ENCODE data around the gene KRTAP21-3. TPM values are rescaled to one million over a fixed set of nuclear protein-coding genes. Genes with fewer than 3 reads are reported as not detected.

KRTAP21-3 gene
- total RNA-seq, 1 experiment from 2014 or later: not detected

- no peak for DNase-seq (ENCODE audit: extremely low read depth, low read depth)
Observed at GRCh38 chr21:30668776-30669175, 49.8 kb downstream of the KRTAP21-3 start.

Small RNAs within 50 kb of the gene (small RNA-seq; reads per million reads assigned to genes)
- gene AP000244.1: 0 reads per million in 2 experiments
- gene KRTAP21-3: 0 reads per million in 2 experiments

Other genes starting within 250 kb of the KRTAP21-3 start
- not detected in 2 replicates for gene KRTAP19-1, start 238.4 kb downstream of the KRTAP21-3 start, total RNA-seq (2014; rRNA removed; shearing (Covaris generic))
- gene KRTAP19-2, start 231.3 kb downstream of the KRTAP21-3 start, total RNA-seq (2014; rRNA removed; shearing (Covaris generic)): not detected in 2 replicates
- not detected in 2 replicates for gene KRTAP19-3, start 226.8 kb downstream of the KRTAP21-3 start, total RNA-seq (2014; rRNA removed; shearing (Covaris generic))
- gene KRTAP19-4, start 221.6 kb downstream of the KRTAP21-3 start, total RNA-seq (2014; rRNA removed; shearing (Covaris generic)): not detected in 2 replicates
- not detected in 2 replicates for gene KRTAP19-5, start 216.6 kb downstream of the KRTAP21-3 start, total RNA-seq (2014; rRNA removed; shearing (Covaris generic))
- not detected in 2 replicates for gene KRTAP19-6, start 176.9 kb downstream of the KRTAP21-3 start, total RNA-seq (2014; rRNA removed; shearing (Covaris generic))
- not detected in 2 replicates for gene KRTAP19-7, start 157.5 kb downstream of the KRTAP21-3 start, total RNA-seq (2014; rRNA removed; shearing (Covaris generic))
- not detected in 2 replicates for gene KRTAP22-2, start 128.4 kb downstream of the KRTAP21-3 start, total RNA-seq (2014; rRNA removed; shearing (Covaris generic))
- not detected in 2 replicates for gene KRTAP6-3, start 126.3 kb downstream of the KRTAP21-3 start, total RNA-seq (2014; rRNA removed; shearing (Covaris generic))
- not detected in 2 replicates for gene KRTAP6-2, start 119.9 kb downstream of the KRTAP21-3 start, total RNA-seq (2014; rRNA removed; shearing (Covaris generic))
- gene KRTAP22-1, start 117.7 kb downstream of the KRTAP21-3 start, total RNA-seq (2014; rRNA removed; shearing (Covaris generic)): not detected in 2 replicates
- gene KRTAP6-1, start 104.8 kb downstream of the KRTAP21-3 start, total RNA-seq (2014; rRNA removed; shearing (Covaris generic)): not detected in 2 replicates
- not detected in 2 replicates for gene KRTAP20-1, start 102.4 kb downstream of the KRTAP21-3 start, total RNA-seq (2014; rRNA removed; shearing (Covaris generic))
- gene KRTAP20-4, start 98.2 kb downstream of the KRTAP21-3 start, total RNA-seq (2014; rRNA removed; shearing (Covaris generic)): not detected in 2 replicates
- not detected in 2 replicates for gene KRTAP20-2, start 83.6 kb downstream of the KRTAP21-3 start, total RNA-seq (2014; rRNA removed; shearing (Covaris generic))
- gene KRTAP20-3, start 75.9 kb downstream of the KRTAP21-3 start, total RNA-seq (2014; rRNA removed; shearing (Covaris generic)): not detected in 2 replicates
- not detected in 2 replicates for gene KRTAP21-2, start 28.5 kb upstream of the KRTAP21-3 start, total RNA-seq (2014; rRNA removed; shearing (Covaris generic))
- not detected in 2 replicates for gene KRTAP21-1, start 36.7 kb upstream of the KRTAP21-3 start, total RNA-seq (2014; rRNA removed; shearing (Covaris generic))
- gene KRTAP8-1, start 94.5 kb upstream of the KRTAP21-3 start, total RNA-seq (2014; rRNA removed; shearing (Covaris generic)): not detected in 2 replicates
- not detected in 2 replicates for gene KRTAP7-1, start 111.0 kb upstream of the KRTAP21-3 start, total RNA-seq (2014; rRNA removed; shearing (Covaris generic))
- not detected in 2 replicates for gene KRTAP11-1, start 162.8 kb upstream of the KRTAP21-3 start, total RNA-seq (2014; rRNA removed; shearing (Covaris generic))